Naive thymus-derived CD4-positive, alpha-beta T cell (primary cell): ENCODE measurements around the gene PDE4D. TPM values are rescaled to one million over a fixed set of nuclear protein-coding genes. Genes with fewer than 3 reads are reported as not detected.

Experiments
- ATAC-seq: fragments of 150-1000 bp; cut with Tn5 transposase; 2 replicates; pipeline ENCODE4 v1.10.0; 2021; ENCODE audit warnings: mild to moderate bottlenecking, moderate library complexity
- CTCF ChIA-PET: fragments of 350-600 bp; sonication (Branson Sonifier 250); formaldehyde crosslinking; loops from one replicate; lab custom pipeline; 2021; ENCODE audit warnings: antibody characterized with exemption; lab: Charles Lee
- POLR2A ChIA-PET: fragments of 350-600 bp; sonication (Branson Sonifier 250); formaldehyde crosslinking; loops from one replicate; lab custom pipeline; 2021; ENCODE audit warnings: antibody characterized with exemption, inconsistent platforms; lab: Charles Lee
- DNase-seq, 9 donors: peaks; one replicate each; pipeline versions ENCODE4 v3.0.0 to v3.0.0-alpha.2; 2020 to 2022; ENCODE audit warnings: mixed read lengths in 1 of 9
- H3K27ac ChIP-seq: one replicate; pipeline ENCODE4 v1.7.0; 2013; ENCODE audit warnings: mild to moderate bottlenecking, low read depth, low read length, moderate library complexity
- H3K27me3 ChIP-seq, 2 donors: one replicate each; pipeline ENCODE4 v1.7.0; 2013; ENCODE audit warnings: low read length in 2 of 2, mild to moderate bottlenecking in 2 of 2, moderate library complexity in 2 of 2; ENCODE audit not compliant: control insufficient read depth in 2 of 2, insufficient read depth in 2 of 2
- H3K36me3 ChIP-seq, 3 experiments: 1 replicate in 2 of 3; 2 replicates in 1 of 3; pipeline ENCODE4 v1.7.0; 2013; ENCODE audit warnings: low read length in 3 of 3, mild to moderate bottlenecking in 3 of 3, moderate library complexity in 1 of 3; ENCODE audit not compliant: insufficient read depth in 3 of 3, control insufficient read depth in 2 of 3
- H3K4me1 ChIP-seq, 2 donors: one replicate each; pipeline ENCODE4 v1.7.0; 2013; ENCODE audit warnings: low read length in 2 of 2, mild to moderate bottlenecking in 2 of 2, moderate library complexity in 1 of 2; ENCODE audit not compliant: control insufficient read depth in 2 of 2, insufficient read depth in 2 of 2
- H3K4me3 ChIP-seq: 2 replicates; pipeline ENCODE4 v1.7.0; 2013; ENCODE audit warnings: mild to moderate bottlenecking, low read length
- H3K9me3 ChIP-seq, 3 experiments: 1 replicate in 2 of 3; 2 replicates in 1 of 3; pipeline ENCODE4 v1.7.0; 2013; ENCODE audit warnings: low read length in 3 of 3; ENCODE audit not compliant: control insufficient read depth in 2 of 3
- H3K27ac Mint-ChIP-seq, 9 donors: one replicate each; pipeline ENCODE4 v1.8.0; 2020 to 2022; ENCODE audit warnings: mixed read lengths in 9 of 9, mild to moderate bottlenecking in 8 of 9, moderate library complexity in 5 of 9, inconsistent platforms in 2 of 9
- H3K27me3 Mint-ChIP-seq, 5 donors: one replicate each; pipeline ENCODE4 v1.8.0; 2021 to 2022; ENCODE audit warnings: mixed read lengths in 5 of 5, mild to moderate bottlenecking in 1 of 5
- H3K36me3 Mint-ChIP-seq, 5 donors: one replicate each; pipeline ENCODE4 v1.8.0; 2020 to 2022; ENCODE audit warnings: mixed read lengths in 5 of 5, mild to moderate bottlenecking in 3 of 5, inconsistent platforms in 1 of 5
- H3K4me1 Mint-ChIP-seq, 7 donors: one replicate each; pipeline ENCODE4 v1.8.0; 2020 to 2022; ENCODE audit warnings: mixed read lengths in 7 of 7, mild to moderate bottlenecking in 3 of 7, inconsistent platforms in 1 of 7
- H3K4me3 Mint-ChIP-seq, 10 donors: one replicate each; pipeline ENCODE4 v1.8.0; 2020 to 2022; ENCODE audit warnings: mild to moderate bottlenecking in 10 of 10, mixed read lengths in 10 of 10, moderate library complexity in 6 of 10, inconsistent platforms in 2 of 10
- H3K9me3 Mint-ChIP-seq, 11 donors: one replicate each; pipeline ENCODE4 v1.8.0; 2020 to 2022; ENCODE audit warnings: mixed read lengths in 11 of 11, mild to moderate bottlenecking in 4 of 11, inconsistent platforms in 1 of 11, moderate library complexity in 1 of 11
- intact Hi-C, 2 donors: fragments of 100-400 bp; cut with micrococcal nuclease; formaldehyde crosslinking; loops; one replicate each; pipeline ENCODE4 v1.15.1; 2023
- polyA plus RNA-seq, 2 donors: library from polyadenylated mRNA; unstranded; fragments of 300-500 nt; fragmentation: Illumina TruSeq; gene quantifications; one replicate each; pipeline ENCODE4 v1.2.3, GENCODE V29; 2021
- total RNA-seq, 6 experiments: library from RNA in 5 of 6; stranded (reverse) in 5 of 6; gene quantifications; 1 replicate in 5 of 6; 2 replicates in 1 of 6; pipeline ENCODE4 v1.2.3 and lab custom pipeline; 2021 to 2026

PDE4D gene
- total and polyA plus RNA-seq, 7 experiments from 2014 or later: 4.9 to 102 (median 38.8) TPM

DNA sequence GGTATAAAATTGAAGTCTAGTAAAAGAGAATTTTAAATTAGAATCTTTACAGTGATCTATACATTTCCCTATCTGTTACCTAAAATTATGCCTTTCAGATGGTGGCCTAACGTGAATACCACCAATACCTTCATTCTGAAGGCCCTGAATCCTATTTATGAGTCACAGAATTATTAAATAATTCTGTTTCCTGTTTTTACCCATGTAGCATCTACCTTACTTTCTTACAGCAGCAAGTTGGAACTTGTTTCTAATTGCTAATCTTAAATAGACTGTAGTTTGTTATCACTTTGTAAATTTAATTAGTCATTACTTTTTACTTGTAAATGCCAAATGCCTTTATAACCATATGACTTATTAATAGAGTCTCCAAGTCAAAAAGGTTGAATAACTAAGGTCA is 135.0 kb downstream of the PDE4D start:
- DNase-seq (no peak), ATAC-seq (no peak)
- Histone ChIP-seq H3K4me3 (no peak overlapping the region), H3K36me3 (no peaks in the 10 kb centered on the region), H3K27ac (no peak overlapping the region), H3K4me1 (no peaks in the 10 kb centered on the region), H3K27me3 (no peaks in the 10 kb centered on the region), H3K9me3 (no peaks in the 10 kb centered on the region)
- ChIA-PET CTCF (no interaction called here), POLR2A (no interaction called here)
- Mint-ChIP-seq H3K9me3 (peaks cover 0 to 2% (median 0%) of the 10 kb centered on the region in 11 donors), H3K4me1 (no peaks in the 10 kb centered on the region), H3K36me3 (no peaks in the 10 kb centered on the region), H3K4me3 (no peak overlapping the region), H3K27me3 (peaks cover 0 to 7% (median 0%) of the 10 kb centered on the region in 5 donors), H3K27ac (no peak overlapping the region)
- intact Hi-C loops: no loop called here

DNA sequence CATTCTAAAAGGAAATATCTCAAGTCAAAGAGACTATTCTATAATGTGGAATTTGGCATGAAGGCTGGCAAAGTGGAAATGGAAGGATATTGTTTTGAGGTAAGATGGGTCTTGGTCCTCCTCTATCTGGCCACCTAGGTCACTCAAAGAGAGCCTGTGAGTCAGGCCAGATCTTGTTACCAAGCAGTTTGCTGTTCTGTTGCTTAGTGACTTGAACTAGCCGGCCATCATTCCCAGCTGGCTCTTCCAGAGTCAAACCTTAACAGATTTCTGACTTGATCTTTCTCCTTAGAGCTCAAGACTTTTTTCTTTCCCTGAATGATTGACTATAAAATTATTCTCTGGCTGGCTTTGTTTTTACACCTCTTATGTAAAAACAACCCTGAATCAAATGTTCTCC is 136.1 kb downstream of the PDE4D start:
- Mint-ChIP-seq H3K4me1 (no peaks in the 10 kb centered on the region), H3K36me3 (no peaks in the 10 kb centered on the region), H3K27me3 (peaks cover 0 to 7% (median 0%) of the 10 kb centered on the region in 5 donors), H3K4me3 (no peak overlapping the region), H3K27ac (no peak overlapping the region), H3K9me3 (peaks cover 0 to 2% (median 0%) of the 10 kb centered on the region in 11 donors)
- DNase-seq (no peak), ATAC-seq (no peak)
- Histone ChIP-seq H3K27me3 (no peaks in the 10 kb centered on the region), H3K27ac (no peak overlapping the region), H3K36me3 (no peaks in the 10 kb centered on the region), H3K4me3 (no peak overlapping the region), H3K4me1 (no peaks in the 10 kb centered on the region), H3K9me3 (no peaks in the 10 kb centered on the region)
- CTCF ChIA-PET: interaction anchor here (0.7 to 0.9 kb wide), 2 partner anchors 12 to 19 kb away, joined by 3 to 4 read pairs; no protein-coding TSS in a partner anchor
- POLR2A ChIA-PET: no interaction called here
- intact Hi-C loops: no loop called here

DNA sequence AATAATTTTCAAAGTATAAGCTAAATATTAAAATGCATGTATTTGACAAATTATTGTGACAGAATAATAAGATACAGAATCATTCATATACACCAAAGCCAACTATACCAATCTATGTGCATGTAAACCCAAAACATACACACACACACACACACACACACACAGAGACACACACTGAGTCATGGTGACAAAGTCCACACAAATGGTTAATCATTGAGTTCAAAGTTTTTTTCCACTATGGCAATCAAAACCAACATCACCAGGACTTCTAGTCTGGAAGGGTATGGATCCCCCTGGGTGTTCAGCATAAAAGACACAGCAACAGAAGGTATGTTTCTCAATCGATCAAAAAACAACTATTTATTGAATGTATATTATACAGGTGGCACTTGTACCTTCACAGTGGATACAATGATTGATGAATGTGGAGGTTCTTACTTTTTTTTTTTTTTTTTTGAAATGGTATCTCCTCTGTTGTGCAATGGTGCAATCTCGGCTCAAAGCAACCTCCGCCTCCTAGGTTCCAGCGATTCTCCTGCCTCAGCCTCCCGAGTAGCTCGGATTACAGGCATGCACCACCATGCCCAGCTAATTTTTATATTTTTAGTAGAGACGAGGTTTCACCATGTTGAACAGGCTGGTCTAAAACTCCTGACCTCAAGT is 137.0 kb downstream of the PDE4D start:
- POLR2A ChIA-PET: no interaction called here
- Mint-ChIP-seq H3K9me3 (peaks cover 0 to 2% (median 0%) of the 10 kb centered on the region in 11 donors), H3K27me3 (peaks cover 0 to 7% (median 0%) of the 10 kb centered on the region in 5 donors), H3K4me1 (no peaks in the 10 kb centered on the region), H3K27ac (no peak overlapping the region), H3K36me3 (no peaks in the 10 kb centered on the region), H3K4me3 (no peak overlapping the region)
- Histone ChIP-seq H3K27ac (no peak overlapping the region), H3K27me3 (no peaks in the 10 kb centered on the region), H3K36me3 (no peaks in the 10 kb centered on the region), H3K9me3 (no peaks in the 10 kb centered on the region), H3K4me1 (no peaks in the 10 kb centered on the region), H3K4me3 (no peak overlapping the region)
- ATAC-seq (no peak), DNase-seq (no peak)
- intact Hi-C loops: no loop called here
- CTCF ChIA-PET: interaction anchor here (0.9 kb wide), 1 partner anchor 13 kb away, joined by 3 read pairs; no protein-coding TSS in a partner anchor

DNA sequence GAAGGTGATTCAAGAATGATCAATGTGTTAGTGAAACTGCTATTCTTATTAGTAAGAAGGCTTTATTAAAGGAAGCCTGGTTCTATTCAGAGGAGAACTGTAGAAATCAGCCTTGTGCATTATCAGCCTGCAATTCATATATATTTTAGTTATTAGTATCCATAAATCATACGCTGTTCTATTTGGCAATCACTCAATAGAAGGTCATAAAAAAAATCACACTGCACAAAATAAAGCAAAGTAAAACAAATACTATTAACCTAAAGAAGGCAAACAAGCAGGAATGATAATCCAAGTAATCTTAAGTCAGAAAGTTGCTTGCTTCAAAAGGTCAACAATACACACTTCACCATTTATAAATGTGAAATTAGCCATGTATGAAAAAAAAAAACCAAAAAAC is 138.1 kb downstream of the PDE4D start:
- DNase-seq (no peak), ATAC-seq (no peak)
- Histone ChIP-seq H3K4me3 (no peak overlapping the region), H3K9me3 (no peaks in the 10 kb centered on the region), H3K4me1 (no peaks in the 10 kb centered on the region), H3K27me3 (no peaks in the 10 kb centered on the region), H3K27ac (no peak overlapping the region), H3K36me3 (no peaks in the 10 kb centered on the region)
- ChIA-PET CTCF (no interaction called here), POLR2A (no interaction called here)
- Mint-ChIP-seq H3K36me3 (no peaks in the 10 kb centered on the region), H3K27ac (no peak overlapping the region), H3K4me3 (no peak overlapping the region), H3K9me3 (peaks cover 0 to 2% (median 0%) of the 10 kb centered on the region in 11 donors), H3K4me1 (no peaks in the 10 kb centered on the region), H3K27me3 (peaks cover 0 to 7% (median 0%) of the 10 kb centered on the region in 5 donors)
- intact Hi-C loops: no loop called here

DNA sequence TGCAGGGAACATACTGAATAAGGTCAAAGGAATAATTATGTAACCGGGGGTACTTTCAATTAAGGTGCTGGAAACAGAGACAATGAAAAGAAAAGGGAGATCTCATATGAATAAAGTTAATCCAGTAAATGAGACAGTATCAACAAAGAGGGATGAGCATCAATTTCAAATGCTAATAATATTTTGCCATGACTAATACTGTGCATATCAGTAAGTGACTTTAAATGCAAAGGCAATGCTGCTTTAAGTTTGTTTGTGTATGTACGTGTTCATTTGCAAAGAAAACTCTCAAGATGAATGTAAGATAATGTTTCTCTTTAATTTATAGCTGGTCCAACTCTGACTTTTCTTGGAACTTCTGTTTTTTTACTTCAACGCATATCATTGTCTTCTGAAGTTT is 139.9 kb downstream of the PDE4D start:
- ATAC-seq (no peak), DNase-seq (no peak)
- Histone ChIP-seq H3K27me3 (no peaks in the 10 kb centered on the region), H3K4me1 (no peaks in the 10 kb centered on the region), H3K36me3 (no peaks in the 10 kb centered on the region), H3K4me3 (no peak overlapping the region), H3K27ac (no peak overlapping the region), H3K9me3 (no peaks in the 10 kb centered on the region)
- ChIA-PET CTCF (no interaction called here), POLR2A (no interaction called here)
- no peak overlapping the region for H3K4me3 Mint-ChIP-seq
- H3K36me3 Mint-ChIP-seq: no peaks in the 10 kb centered on the region
- intact Hi-C loops: no loop called here
- H3K27ac Mint-ChIP-seq: no peak overlapping the region
- no peaks in the 10 kb centered on the region for H3K27me3 Mint-ChIP-seq
- H3K9me3 Mint-ChIP-seq: peaks cover 0 to 2% (median 0%) of the 10 kb centered on the region in 11 donors
- no peaks in the 10 kb centered on the region for H3K4me1 Mint-ChIP-seq

DNA sequence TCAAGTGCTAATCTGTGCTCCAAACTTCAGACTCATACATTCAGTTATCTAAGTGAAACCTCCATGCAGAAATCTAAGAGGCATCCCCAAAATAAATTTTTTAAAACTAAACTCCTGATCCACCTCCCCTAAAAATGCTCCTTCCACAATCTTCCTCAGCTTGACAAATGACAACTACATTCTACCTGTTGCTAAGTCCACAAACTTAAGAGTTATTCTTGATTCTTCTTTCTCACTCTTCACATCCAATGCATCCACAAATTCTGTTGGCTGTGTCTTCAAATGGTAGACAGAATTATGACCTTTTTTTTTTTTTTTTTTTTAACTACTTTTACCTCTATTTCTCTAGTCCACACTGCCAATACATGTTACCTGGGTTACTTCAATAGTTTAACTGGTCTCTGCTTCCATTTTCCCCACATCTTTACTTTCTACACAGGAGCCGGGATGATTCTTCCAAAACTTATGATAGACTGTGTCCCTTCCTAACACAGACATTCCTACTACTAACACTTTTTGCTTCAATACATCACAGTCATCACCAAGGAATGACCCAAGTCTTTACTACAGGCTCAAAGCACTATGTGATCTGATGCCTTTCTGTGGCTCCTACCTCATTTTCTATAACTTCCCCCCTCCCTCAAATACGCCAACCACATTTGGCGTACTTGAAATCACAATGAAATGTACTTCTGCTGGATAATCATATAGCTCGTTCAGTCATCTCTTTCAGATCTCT is 143.6 kb downstream of the PDE4D start:
- H3K36me3 ChIP-seq: no peaks in the 10 kb centered on the region
- POLR2A ChIA-PET: no interaction called here
- H3K27me3 ChIP-seq: no peaks in the 10 kb centered on the region
- no peak overlapping the region for H3K27ac ChIP-seq
- H3K4me1 Mint-ChIP-seq: no peaks in the 10 kb centered on the region
- DNase-seq: no peak
- peaks cover 0 to 5% (median 0%) of the 10 kb centered on the region in 11 donors for H3K9me3 Mint-ChIP-seq
- H3K4me3 ChIP-seq: no peak overlapping the region
- no peak overlapping the region for H3K27ac Mint-ChIP-seq
- no peaks in the 10 kb centered on the region for H3K9me3 ChIP-seq
- H3K36me3 Mint-ChIP-seq: no peaks in the 10 kb centered on the region
- intact Hi-C loops: no loop called here
- peaks cover 0 to 6% (median 0%) of the 10 kb centered on the region in 5 donors for H3K27me3 Mint-ChIP-seq
- CTCF ChIA-PET: interaction anchor here (0.7 kb wide), 1 partner anchor 244 kb away, joined by 3 read pairs; no protein-coding TSS in a partner anchor
- ATAC-seq: no peak
- H3K4me1 ChIP-seq: no peaks in the 10 kb centered on the region
- H3K4me3 Mint-ChIP-seq: no peak overlapping the region
